GM12892 (cell line): ENCODE measurements around the gene ATF5.

Experiments
- POLR2A ChIP-seq: IDR thresholded peaks from 2 replicates; pipeline ENCODE4 v1.6.1; 2011; ENCODE audit warnings: low read depth, low read length, control low read depth
- POLR2AphosphoS5 ChIP-seq: IDR thresholded peaks from 2 replicates; pipeline ENCODE4 v1.6.1; 2011; ENCODE audit warnings: low read depth, low read length, control low read depth
- TAF1 ChIP-seq: IDR thresholded peaks from 2 replicates; pipeline ENCODE4 v1.6.1; 2011; ENCODE audit warnings: low read depth, mild to moderate bottlenecking, control low read depth, low read length, borderline replicate concordance

- TF ChIP-seq POLR2A: peak; percentile 18; the same call in 1 of the 2 replicates
- no peak; the same call in 1 of the 2 replicates for TF ChIP-seq POLR2AphosphoS5
- TF ChIP-seq TAF1: no peak
Measured at GRCh38 chr19:49888510-49888824, 40.5 kb upstream of the ATF5 start.
